ENCODE results near the gene LRRC18. TPM values are rescaled to one million over a fixed set of nuclear protein-coding genes. Genes with fewer than 3 reads are reported as not detected.

The LRRC18 gene
- total and polyA plus RNA-seq, 2 donors from 2014 or later: not detected

DNA sequence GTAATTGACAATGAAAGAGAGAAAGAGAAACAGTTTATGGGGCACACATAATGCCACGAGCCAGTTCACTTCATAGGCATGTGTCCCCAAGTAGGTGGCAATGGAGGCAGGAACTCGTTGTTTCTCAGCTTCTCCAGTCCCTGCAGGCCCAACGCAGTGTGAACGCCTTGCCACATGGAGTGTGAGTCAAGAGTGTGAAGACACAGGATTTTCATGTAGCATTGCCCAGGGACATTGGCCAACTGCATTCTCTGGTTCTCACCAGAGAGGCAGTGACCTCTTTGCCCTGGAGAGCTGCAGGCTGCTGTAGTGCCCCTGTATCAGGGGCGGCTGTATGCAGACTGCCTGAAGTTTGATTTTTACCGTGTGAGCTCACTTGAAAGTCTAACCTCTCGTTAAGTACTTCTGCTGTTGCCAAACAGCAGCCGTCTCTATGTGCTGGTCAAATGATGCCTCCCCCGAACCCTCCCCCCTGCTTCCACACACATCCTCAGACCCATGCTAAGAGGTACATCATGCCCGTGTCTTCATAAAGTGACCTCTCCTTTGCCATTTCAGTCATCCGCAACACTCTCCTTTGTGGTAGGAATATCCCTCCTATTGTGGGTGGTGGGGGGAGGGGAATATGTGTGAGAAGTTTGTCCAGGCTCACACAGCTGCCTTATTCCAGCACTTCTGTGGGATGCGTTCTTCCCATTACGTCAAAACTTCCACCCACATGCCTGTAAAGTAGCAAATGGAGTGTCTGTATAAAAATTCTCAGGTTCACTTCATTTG is 12.7 kb downstream of the LRRC18 start:
- intact Hi-C loops (cut with DNase I): no loop called here
- TF ChIP-seq, protein P1, sequence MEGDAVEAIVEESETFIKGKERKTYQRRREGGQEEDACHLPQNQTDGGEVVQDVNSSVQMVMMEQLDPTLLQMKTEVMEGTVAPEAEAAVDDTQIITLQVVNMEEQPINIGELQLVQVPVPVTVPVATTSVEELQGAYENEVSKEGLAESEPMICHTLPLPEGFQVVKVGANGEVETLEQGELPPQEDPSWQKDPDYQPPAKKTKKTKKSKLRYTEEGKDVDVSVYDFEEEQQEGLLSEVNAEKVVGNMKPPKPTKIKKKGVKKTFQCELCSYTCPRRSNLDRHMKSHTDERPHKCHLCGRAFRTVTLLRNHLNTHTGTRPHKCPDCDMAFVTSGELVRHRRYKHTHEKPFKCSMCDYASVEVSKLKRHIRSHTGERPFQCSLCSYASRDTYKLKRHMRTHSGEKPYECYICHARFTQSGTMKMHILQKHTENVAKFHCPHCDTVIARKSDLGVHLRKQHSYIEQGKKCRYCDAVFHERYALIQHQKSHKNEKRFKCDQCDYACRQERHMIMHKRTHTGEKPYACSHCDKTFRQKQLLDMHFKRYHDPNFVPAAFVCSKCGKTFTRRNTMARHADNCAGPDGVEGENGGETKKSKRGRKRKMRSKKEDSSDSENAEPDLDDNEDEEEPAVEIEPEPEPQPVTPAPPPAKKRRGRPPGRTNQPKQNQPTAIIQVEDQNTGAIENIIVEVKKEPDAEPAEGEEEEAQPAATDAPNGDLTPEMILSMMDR (IDR thresholded peaks at IDR 0.05; ENCODE audit: borderline replicate concordance, extremely low read depth, insufficient read depth): no peak
- H3K4me1 ChIP-seq (ENCODE audit: control insufficient read depth in 2 of 3, insufficient read depth in 2 of 3, low read depth in 1 of 3, low read length in 3 of 3): no peaks in the 10 kb centered on the region
- no peaks in the 10 kb centered on the region for H3K9me3 ChIP-seq (ENCODE audit: control insufficient read depth in 2 of 3, insufficient read depth in 1 of 3, low read length in 3 of 3)
- no peak overlapping the region for H3K4me3 ChIP-seq (ENCODE audit: low read length in 3 of 3)
- no peak overlapping the region for H3K9ac ChIP-seq (ENCODE audit: low read length in 3 of 3)
- DNase-seq: peak in 3 of 5 donors; percentile 24 to 61 (median 30)
- FAIRE-seq: no peak
- H3K27me3 ChIP-seq (ENCODE audit: control insufficient read depth, insufficient read depth, low read length): no peaks in the 10 kb centered on the region
- no peak overlapping the region for H3K27ac ChIP-seq (ENCODE audit: low read depth in 2 of 2, low read length in 2 of 2)
- H3K36me3 ChIP-seq (ENCODE audit: control insufficient read depth in 2 of 3, insufficient read depth in 3 of 3, low read length in 3 of 3): no peaks in the 10 kb centered on the region

DNA sequence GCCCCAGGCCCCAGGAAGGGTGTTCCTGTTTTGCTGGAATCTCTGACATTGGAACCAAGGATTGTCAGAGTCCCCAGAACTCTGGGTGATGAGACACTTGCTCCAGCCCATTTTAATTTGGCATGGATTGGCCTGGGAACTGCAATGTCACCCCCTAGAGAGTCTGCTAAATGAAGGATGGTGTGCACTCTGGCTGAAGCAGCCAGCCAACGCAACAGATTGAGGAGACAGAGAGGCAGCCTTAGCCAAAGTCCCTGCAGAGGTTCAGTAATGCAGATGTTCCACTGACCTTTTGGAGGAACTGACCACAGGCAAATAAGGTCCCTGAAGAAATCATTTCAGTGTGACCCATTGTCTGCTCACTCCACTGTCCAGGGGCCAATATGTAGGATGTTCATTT is 13.4 kb downstream of the LRRC18 start:
- TF ChIP-seq, protein P1 (IDR thresholded peaks at IDR 0.05; ENCODE audit: borderline replicate concordance, extremely low read depth, insufficient read depth): no peak
- Histone ChIP-seq H3K9me3 (ENCODE audit: control insufficient read depth in 2 of 3, insufficient read depth in 1 of 3, low read length in 3 of 3) (no peaks in the 10 kb centered on the region), H3K27ac (ENCODE audit: low read depth in 2 of 2, low read length in 2 of 2) (no peak overlapping the region), H3K27me3 (ENCODE audit: control insufficient read depth, insufficient read depth, low read length) (no peaks in the 10 kb centered on the region), H3K4me1 (ENCODE audit: control insufficient read depth in 2 of 3, insufficient read depth in 2 of 3, low read depth in 1 of 3, low read length in 3 of 3) (no peaks in the 10 kb centered on the region), H3K9ac (ENCODE audit: low read length in 3 of 3) (no peak overlapping the region), H3K4me3 (ENCODE audit: low read length in 3 of 3) (no peak overlapping the region), H3K36me3 (ENCODE audit: control insufficient read depth in 2 of 3, insufficient read depth in 3 of 3, low read length in 3 of 3) (no peaks in the 10 kb centered on the region)
- DNase-seq (no peak), FAIRE-seq (no peak)
- intact Hi-C loops (cut with DNase I): no loop called here

DNA sequence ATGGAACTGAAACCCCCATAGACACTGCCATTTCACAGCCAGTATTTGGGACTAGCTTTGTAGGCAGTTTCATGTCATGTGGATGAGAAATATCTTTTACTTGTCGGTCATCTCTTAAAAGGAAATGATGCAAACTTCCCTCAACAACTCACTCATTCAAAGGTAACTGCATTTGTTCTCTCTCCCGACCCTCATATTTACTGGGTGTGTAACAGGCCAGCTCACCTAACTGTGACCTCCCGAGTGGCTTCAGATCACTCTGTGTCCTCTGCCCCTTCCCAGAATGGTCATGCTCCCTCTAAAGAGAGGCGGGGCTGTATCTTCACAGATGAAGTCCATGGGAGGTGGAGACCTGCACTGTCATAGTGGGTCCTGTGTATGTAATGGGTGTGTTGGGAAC is 14.7 kb downstream of the LRRC18 start:
- intact Hi-C loops (cut with DNase I): no loop called here
- Histone ChIP-seq H3K27ac (ENCODE audit: low read depth in 2 of 2, low read length in 2 of 2) (no peak overlapping the region), H3K9me3 (ENCODE audit: control insufficient read depth in 2 of 3, insufficient read depth in 1 of 3, low read length in 3 of 3) (no peaks in the 10 kb centered on the region), H3K36me3 (ENCODE audit: control insufficient read depth in 2 of 3, insufficient read depth in 3 of 3, low read length in 3 of 3) (no peaks in the 10 kb centered on the region), H3K9ac (ENCODE audit: low read length in 3 of 3) (no peak overlapping the region), H3K4me1 (ENCODE audit: control insufficient read depth in 2 of 3, insufficient read depth in 2 of 3, low read depth in 1 of 3, low read length in 3 of 3) (no peaks in the 10 kb centered on the region), H3K4me3 (ENCODE audit: low read length in 3 of 3) (no peak overlapping the region), H3K27me3 (ENCODE audit: control insufficient read depth, insufficient read depth, low read length) (no peaks in the 10 kb centered on the region)
- DNase-seq (no peak), FAIRE-seq (no peak)
- TF ChIP-seq, protein P1 (IDR thresholded peaks at IDR 0.05; ENCODE audit: borderline replicate concordance, extremely low read depth, insufficient read depth): no peak
